Transverse colon (tissue), 4 donors: Measurements from ENCODE around the gene IRF2BP1. TPM values are rescaled to one million over a fixed set of nuclear protein-coding genes. Genes with fewer than 3 reads are reported as not detected.

ENCODE experiments used
- DNase-seq: peaks from one replicate; pipeline ENCODE4 v3.0.0-alpha.2; 2019
- H3K27ac ChIP-seq, 4 donors: fragments of 200-600 bp; sonication (generic); 2 replicates each; pipeline ENCODE4 v1.5.1; 2016 to 2018; ENCODE audit warnings: inconsistent platforms in 4 of 4
- H3K27me3 ChIP-seq: fragments of 200-600 bp; sonication (generic); 2 replicates; pipeline ENCODE4 v1.5.1; 2017; ENCODE audit warnings: inconsistent platforms
- H3K36me3 ChIP-seq, 4 donors: fragments of 200-600 bp; sonication (generic); 2 replicates each; pipeline ENCODE4 v1.5.1; 2017 to 2019; ENCODE audit warnings: inconsistent platforms in 4 of 4
- H3K4me1 ChIP-seq, 4 donors: fragments of 200-600 bp; sonication (generic); 2 replicates each; pipeline ENCODE4 v1.5.1; 2017 to 2020; ENCODE audit warnings: inconsistent platforms in 4 of 4
- H3K4me3 ChIP-seq, 4 donors: fragments of 200-600 bp; sonication (generic); 1 replicate in 1 of 4; 2 replicates in 3 of 4; pipeline versions ENCODE4 v1.5.1 to v1.6.1; 2017 to 2019; ENCODE audit warnings: inconsistent platforms in 4 of 4
- H3K9me3 ChIP-seq, 2 donors: fragments of 200-600 bp; sonication (generic); 2 replicates each; pipeline ENCODE4 v1.5.1; 2017 to 2019; ENCODE audit warnings: inconsistent platforms in 2 of 2
- CTCF ChIP-seq, 5 experiments: fragments of 200-600 bp in 3 of 5; fragments of 450-650 bp in 2 of 5; sonication (generic) in 3 of 5; IDR thresholded peaks; 1 replicate in 2 of 5; 2 replicates in 3 of 5; pipeline ENCODE4 v1.5.1; 2016 to 2017; ENCODE audit warnings: antibody characterized with exemption in 5 of 5, inconsistent platforms in 3 of 5, mild to moderate bottlenecking in 2 of 5, moderate library complexity in 1 of 5
- EP300 ChIP-seq: sonication (generic); formaldehyde crosslinking; IDR thresholded peaks from one replicate; pipeline ENCODE4 v1.6.1; 2017; ENCODE audit warnings: antibody characterized with exemption, low read depth
- POLR2A ChIP-seq: fragments of 450-650 bp; IDR thresholded peaks from one replicate; pipeline ENCODE4 v1.6.1; 2016; ENCODE audit warnings: antibody characterized with exemption, mild to moderate bottlenecking, moderate library complexity
- POLR2AphosphoS5 ChIP-seq, 3 donors: sonication (generic); formaldehyde crosslinking; IDR thresholded peaks; one replicate each; pipeline ENCODE4 v1.6.1; 2016; ENCODE audit warnings: antibody characterized with exemption in 3 of 3
- WGBS, 2 donors: methylation state at CpG; one replicate each; pipeline ENCODE4 v1.1.5; 2018; ENCODE audit warnings: low coverage in 1 of 2; 5-methylcytosine and 5-hydroxymethylcytosine counted together
- in situ Hi-C, 4 donors: fragments of 200-750 bp; cut with MboI; loops; one replicate each; pipeline versions ENCODE4 v1.15.0 to v1.15.1; 2017; ENCODE audit warnings: low sequenced_read_pairs in 3 of 4, low pct_ligation_motif_present in 1 of 4, low pct_unique_long_range_greater_than_20kb in 1 of 4
- intact Hi-C: fragments of 100-400 bp; cut with DNase I; formaldehyde crosslinking; loops from one replicate; pipeline ENCODE4 v1.15.1; 2023; ENCODE audit warnings: low total_unique reads
- total RNA-seq, 4 donors: library from RNA; depleted of rRNA; stranded (reverse); fragments of >200 nt; gene quantifications; one replicate each; pipeline ENCODE4 v1.1.0, GENCODE V29; 2016

IRF2BP1 gene
- total RNA-seq, 4 donors from 2014 or later: 24.9 to 34.1 (median 29.5) TPM

GRCh38 chr19:45917421-45918091 is 31.6 kb upstream of the IRF2BP1 start:
- H3K36me3 ChIP-seq: no peaks in the 10 kb centered on the region
- H3K27me3 ChIP-seq: peaks cover 48% of the 10 kb centered on the region
- in situ Hi-C loops: no loop called here
- 10 to 30% methylated on average over 2 to 4 of the region's 4 CpGs for WGBS, 2 donors
- H3K4me1 ChIP-seq: no peaks in the 10 kb centered on the region
- no peaks in the 10 kb centered on the region for H3K9me3 ChIP-seq
- TF ChIP-seq POLR2A: no peak
- no peak for TF ChIP-seq POLR2AphosphoS5 (IDR thresholded peaks at IDR 0.05)
- no peak for TF ChIP-seq CTCF (IDR thresholded peaks at IDR 0.05)
- no peak for TF ChIP-seq EP300
- H3K4me3 ChIP-seq: no peak overlapping the region
- no peak for DNase-seq
- intact Hi-C loops: no loop called here
- no peak overlapping the region for H3K27ac ChIP-seq

DNA sequence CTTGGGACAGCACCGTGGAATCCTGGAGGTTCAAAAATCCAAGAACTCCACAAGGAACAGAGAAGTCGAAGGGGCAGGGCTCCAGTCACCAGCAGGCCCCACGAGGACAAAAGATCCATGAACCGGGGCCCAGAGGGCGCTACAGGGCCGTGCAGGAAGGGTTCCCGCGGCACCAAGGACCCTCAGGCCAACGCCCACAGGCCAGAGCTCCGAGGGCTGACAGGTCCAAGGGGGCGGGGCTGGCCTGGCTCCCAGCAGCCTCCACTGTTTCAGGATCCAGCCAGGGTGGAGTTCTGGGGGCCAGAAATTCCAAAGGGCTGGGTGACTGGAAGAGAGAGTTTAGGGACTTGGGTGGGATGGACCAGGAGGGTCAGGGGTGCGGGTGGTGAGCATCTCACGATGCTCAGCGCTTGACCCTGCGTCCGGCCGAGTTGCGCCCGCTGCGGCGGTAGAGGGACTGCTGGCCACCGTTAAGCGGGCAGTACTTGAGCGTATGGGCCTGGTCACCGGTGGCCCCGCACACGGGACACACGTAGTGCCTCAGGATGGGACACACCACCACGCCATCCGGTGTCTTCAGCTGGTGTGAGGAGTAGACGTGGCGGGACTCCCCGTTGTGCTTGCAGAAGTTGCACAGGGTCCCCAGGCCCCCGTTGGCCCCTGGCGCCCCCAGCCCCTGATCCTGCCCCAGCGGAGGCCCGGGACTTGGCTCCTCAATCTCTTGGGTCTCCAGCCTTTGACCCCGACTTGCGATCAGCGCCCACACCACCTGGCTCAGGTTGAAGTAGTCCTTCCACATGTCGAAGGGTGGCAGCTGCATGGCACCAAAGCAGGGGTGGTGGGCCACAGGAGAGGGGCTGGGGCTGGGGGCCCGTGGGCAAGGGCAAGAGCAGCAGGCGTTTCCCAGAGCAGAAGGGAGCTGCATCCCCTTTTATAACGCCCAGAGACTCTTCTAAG is 28.2 kb upstream of the IRF2BP1 start, which contains the start of gene NANOS2:
NANOS2 (minus strand) TSS at position 905 of the 957 bp plus-strand sequence; CDS start at position 820, 85 bp downstream.
- no peak for TF ChIP-seq CTCF (IDR thresholded peaks at IDR 0.05)
- TF ChIP-seq EP300: no peak
- H3K4me1 ChIP-seq: no peaks in the 10 kb centered on the region
- intact Hi-C loops (no loop called here), in situ Hi-C loops (no loop called here)
- H3K9me3 ChIP-seq: no peaks in the 10 kb centered on the region
- H3K4me3 ChIP-seq: no peak within 1 kb of the TSS
- H3K36me3 ChIP-seq: no peaks in the 10 kb centered on the region
- H3K27me3 ChIP-seq: peaks cover 38% of the 10 kb centered on the region
- no peak within 1 kb of the TSS for H3K27ac ChIP-seq
- 66% methylated on average over 37 of the region's 44 CpGs; no CpG with 5 or more reads in 1 of the 2 donors for WGBS, 2 donors
- no peak for DNase-seq

- no peaks in the 10 kb centered on the region for H3K4me1 ChIP-seq
- in situ Hi-C loops: no loop called here
- intact Hi-C loops: no loop called here
- no peak for DNase-seq
- H3K4me3 ChIP-seq: no peak overlapping the region
- no peaks in the 10 kb centered on the region for H3K9me3 ChIP-seq
- H3K27me3 ChIP-seq: peaks cover 21% of the 10 kb centered on the region
- no peak for TF ChIP-seq POLR2AphosphoS5 (IDR thresholded peaks at IDR 0.05)
- no peak for TF ChIP-seq POLR2A
- TF ChIP-seq CTCF (IDR thresholded peaks at IDR 0.05): no peak
- no peak for TF ChIP-seq EP300
- 61 to 80% methylated on average over 1 to 8 of the region's 8 CpGs for WGBS, 2 donors
- H3K27ac ChIP-seq: no peak overlapping the region
- H3K36me3 ChIP-seq: no peaks in the 10 kb centered on the region
Measured at GRCh38 chr19:45911291-45911690, 25.4 kb upstream of the IRF2BP1 start.

DNA sequence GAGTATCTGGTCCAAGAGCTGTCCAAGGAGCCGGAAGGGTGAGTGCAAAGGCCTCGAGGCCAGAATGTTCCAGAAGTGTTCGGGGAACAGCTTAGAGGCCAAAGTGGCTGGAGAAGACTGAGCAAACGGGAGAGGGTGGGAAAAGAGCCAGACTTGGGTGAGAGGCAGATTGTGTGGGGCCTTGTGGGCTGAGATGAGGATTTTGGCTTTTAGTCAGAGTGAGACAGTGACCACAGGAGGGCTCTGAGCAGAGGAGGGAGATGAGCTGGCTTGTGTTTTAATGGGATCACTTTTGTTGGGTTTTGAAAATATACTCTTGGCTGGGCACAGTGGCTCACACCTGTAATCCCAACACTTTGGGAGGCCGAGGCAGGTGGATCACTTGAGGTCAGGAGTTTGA is 23.0 kb upstream of the IRF2BP1 start:
- Histone ChIP-seq H3K4me3 (no peak overlapping the region), H3K27me3 (peaks cover 8% of the 10 kb centered on the region), H3K4me1 (no peaks in the 10 kb centered on the region), H3K27ac (no peak overlapping the region), H3K9me3 (no peaks in the 10 kb centered on the region), H3K36me3 (no peaks in the 10 kb centered on the region)
- no peak for DNase-seq
- WGBS, 2 donors: 78 to 87% methylated on average over 2 to 5 of the region's 5 CpGs
- in situ Hi-C loops: no loop called here
- intact Hi-C loops: no loop called here
- TF ChIP-seq EP300 (no peak), POLR2A (no peak), POLR2AphosphoS5 (IDR thresholded peaks at IDR 0.05) (no peak)
